HepG2 (cell line): ENCODE results near the gene LPO. TPM values are rescaled to one million over a fixed set of nuclear protein-coding genes. Genes with fewer than 3 reads are reported as not detected.

Experiments used
- AHR ChIP-seq: IDR thresholded peaks from 2 replicates; pipeline ENCODE4 v1.6.1; 2018; ENCODE audit warnings: missing genetic modification reagents, missing compliant biosample characterization
- CHD2 ChIP-seq: IDR thresholded peaks from 2 replicates; pipeline ENCODE4 v1.6.1; 2011; ENCODE audit warnings: low read depth, low read length, improper control_type of control experiment
- FOXA1 ChIP-seq, 2 experiments: fragments of 450-650 bp in 1 of 2; sonication (generic) in 1 of 2; formaldehyde crosslinking in 1 of 2; IDR thresholded peaks; 2 replicates each; pipeline versions ENCODE4 v1.4.0 to v1.6.1; 2016 to 2020; ENCODE audit warnings: missing genetic modification reagents in 1 of 2
- HNRNPLL ChIP-seq: fragments of 200-400 bp; formaldehyde crosslinking; IDR thresholded peaks from 2 replicates; pipeline ENCODE4 v1.6.1; 2017; ENCODE audit warnings: mild to moderate bottlenecking, low read depth, low read length; ENCODE audit not compliant: poor library complexity, severe bottlenecking
- MEIS1 ChIP-seq: sonication (generic); formaldehyde crosslinking; IDR thresholded peaks from 2 replicates; pipeline ENCODE4 v1.9.0; 2021; ENCODE audit warnings: mild to moderate bottlenecking, missing genetic modification reagents, moderate library complexity, borderline replicate concordance
- MXD4 ChIP-seq: IDR thresholded peaks from 2 replicates; pipeline ENCODE4 v1.6.1; 2016; ENCODE audit warnings: mild to moderate bottlenecking, missing biosample characterization, missing genetic modification reagents
- NFKBIZ ChIP-seq: IDR thresholded peaks from 2 replicates; pipeline ENCODE4 v1.6.1; 2018; ENCODE audit warnings: missing genetic modification reagents, missing compliant biosample characterization
- SKI ChIP-seq: fragments of 450-650 bp; IDR thresholded peaks from one replicate; pipeline ENCODE4 v1.6.1; 2018; ENCODE audit warnings: mild to moderate bottlenecking; ENCODE audit not compliant: partially characterized antibody
- SMYD3 ChIP-seq: sonication (generic); formaldehyde crosslinking; IDR thresholded peaks from 2 replicates; pipeline ENCODE4 v1.8.1; 2023; ENCODE audit warnings: mild to moderate bottlenecking, missing genetic modification reagents
- SPEN ChIP-seq: sonication (generic); formaldehyde crosslinking; IDR thresholded peaks from 2 replicates; pipeline ENCODE4 v1.5.1; 2020; ENCODE audit warnings: low read depth, mild to moderate bottlenecking, missing genetic modification reagents
- ZEB1 ChIP-seq: IDR thresholded peaks from 2 replicates; pipeline ENCODE4 v1.6.1; 2012; ENCODE audit warnings: mild to moderate bottlenecking, low read depth, inconsistent platforms; ENCODE audit not compliant: insufficient replicate concordance
- ZNF253 ChIP-seq: sonication (generic); formaldehyde crosslinking; IDR thresholded peaks from 2 replicates; pipeline ENCODE4 v1.8.0; 2022; ENCODE audit warnings: mild to moderate bottlenecking, missing genetic modification reagents, borderline replicate concordance
- ZNF274 ChIP-seq: sonication (generic); formaldehyde crosslinking; IDR thresholded peaks from 2 replicates; pipeline ENCODE4 v1.5.1; 2020; ENCODE audit warnings: mild to moderate bottlenecking, missing genetic modification reagents
- ZNF33A ChIP-seq: sonication (generic); formaldehyde crosslinking; IDR thresholded peaks from 2 replicates; pipeline ENCODE4 v1.5.1; 2020; ENCODE audit warnings: missing genetic modification reagents, mild to moderate bottlenecking, moderate library complexity, borderline replicate concordance
- ZNF343 ChIP-seq: sonication (generic); formaldehyde crosslinking; IDR thresholded peaks from 2 replicates; pipeline ENCODE4 v1.4.0; 2020; ENCODE audit warnings: mild to moderate bottlenecking, missing genetic modification reagents
- ZNF543 ChIP-seq: sonication (generic); formaldehyde crosslinking; IDR thresholded peaks from 2 replicates; pipeline ENCODE4 v1.4.0; 2020; ENCODE audit warnings: mild to moderate bottlenecking, missing genetic modification reagents
- ZNF605 ChIP-seq: sonication (generic); formaldehyde crosslinking; IDR thresholded peaks from 2 replicates; pipeline ENCODE4 v1.8.0; 2022; ENCODE audit warnings: mild to moderate bottlenecking, missing genetic modification reagents
- ZNF841 ChIP-seq: sonication (generic); formaldehyde crosslinking; IDR thresholded peaks from 2 replicates; pipeline ENCODE4 v1.8.1; 2023; ENCODE audit warnings: missing genetic modification reagents, borderline replicate concordance
- polyA plus RNA-seq, 8 experiments: library from polyadenylated mRNA; depleted of rRNA in 3 of 8; stranded (reverse) in 7 of 8; unstranded in 1 of 8; fragments of >200 nt; fragmentation: Illumina TruSeq in 4 of 8; extraction: Trizol in 4 of 8; gene quantifications; 2 replicates each; pipeline versions ENCODE4 v1.2.1 to v1.2.3, GENCODE V29; 2011 to 2016; ENCODE audit warnings: low read depth in 4 of 8, missing spikeins in 1 of 8, mixed read lengths in 1 of 8; ENCODE audit not compliant: insufficient read depth in 1 of 8
- total RNA-seq, 5 experiments: library from RNA; depleted of rRNA; stranded (reverse); fragments of >200 nt; fragmentation: Illumina TruSeq; extraction: Trizol; gene quantifications; 2 replicates each; pipeline ENCODE4 v1.2.3, GENCODE V29; 2016; ENCODE audit warnings: low read depth in 1 of 5
- TF ChIP-seq, protein P1 (sequence below): IDR thresholded peaks from 2 replicates; pipeline ENCODE4 v1.6.1; 2016
- TF ChIP-seq, protein P2 (sequence below): sonication (generic); formaldehyde crosslinking; IDR thresholded peaks from 2 replicates; pipeline ENCODE4 v1.5.0; 2020; ENCODE audit warnings: missing genetic modification reagents
- TF ChIP-seq, protein P3 (sequence below): sonication (generic); formaldehyde crosslinking; IDR thresholded peaks from 2 replicates; pipeline ENCODE4 v1.9.0; 2021; ENCODE audit warnings: missing genetic modification reagents, borderline replicate concordance
- TF ChIP-seq, protein P4 (sequence below): sonication (generic); formaldehyde crosslinking; IDR thresholded peaks from 2 replicates; pipeline ENCODE4 v1.5.1; 2020; ENCODE audit warnings: missing genetic modification reagents, mild to moderate bottlenecking, borderline replicate concordance
- TF ChIP-seq, protein P5 (sequence below): sonication (generic); formaldehyde crosslinking; IDR thresholded peaks from 2 replicates; pipeline ENCODE4 v1.8.0; 2022; ENCODE audit warnings: mild to moderate bottlenecking, missing genetic modification reagents

The LPO gene
- total and polyA plus RNA-seq, 2 of the 13 experiments (the other 11 are each of a cell fraction or from before 2014, with no cell fraction given): not detected

DNA sequence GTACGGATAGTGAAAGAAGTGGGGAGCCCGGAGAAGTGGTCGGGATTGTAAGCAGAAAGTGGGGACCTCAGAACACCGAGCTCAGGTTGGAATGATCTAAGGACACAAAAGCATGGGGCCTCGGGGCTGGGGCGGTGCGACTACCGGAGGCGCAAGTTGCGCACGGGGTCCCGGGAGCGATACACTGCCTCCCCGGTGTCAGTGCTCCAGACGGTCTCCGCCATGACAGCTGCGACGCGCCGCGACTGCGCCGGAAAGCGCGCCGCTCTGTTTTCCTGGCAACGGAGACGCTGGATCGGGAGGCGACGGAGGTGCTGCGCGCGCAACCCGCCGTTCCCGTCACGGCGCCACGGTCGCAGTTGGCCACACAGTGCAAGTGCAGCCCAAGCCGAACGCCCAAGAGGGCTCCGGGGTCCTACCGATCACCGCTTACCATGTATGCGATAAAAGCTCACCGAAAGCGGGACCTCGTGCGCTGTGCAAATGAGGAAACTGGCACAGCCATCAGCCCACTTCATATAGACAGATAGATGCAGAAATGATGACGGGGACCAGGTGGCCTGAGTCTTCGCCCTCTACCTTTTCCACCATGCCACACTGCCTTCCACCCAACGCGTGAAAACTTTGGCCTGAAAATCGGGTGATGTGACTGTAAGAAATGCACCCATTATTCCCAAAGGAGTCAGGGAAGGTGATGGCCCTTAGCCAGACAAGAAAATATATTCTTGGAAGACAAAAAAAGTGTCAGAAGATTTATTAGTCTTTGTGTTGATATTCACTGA lies 19.2 kb upstream of the LPO start, which contains the start of gene MKS1 (continued):
- no peak; the same call in 1 of the 2 replicates for TF ChIP-seq AHR (CRISPR knock-in tag)
- TF ChIP-seq, protein P1, sequence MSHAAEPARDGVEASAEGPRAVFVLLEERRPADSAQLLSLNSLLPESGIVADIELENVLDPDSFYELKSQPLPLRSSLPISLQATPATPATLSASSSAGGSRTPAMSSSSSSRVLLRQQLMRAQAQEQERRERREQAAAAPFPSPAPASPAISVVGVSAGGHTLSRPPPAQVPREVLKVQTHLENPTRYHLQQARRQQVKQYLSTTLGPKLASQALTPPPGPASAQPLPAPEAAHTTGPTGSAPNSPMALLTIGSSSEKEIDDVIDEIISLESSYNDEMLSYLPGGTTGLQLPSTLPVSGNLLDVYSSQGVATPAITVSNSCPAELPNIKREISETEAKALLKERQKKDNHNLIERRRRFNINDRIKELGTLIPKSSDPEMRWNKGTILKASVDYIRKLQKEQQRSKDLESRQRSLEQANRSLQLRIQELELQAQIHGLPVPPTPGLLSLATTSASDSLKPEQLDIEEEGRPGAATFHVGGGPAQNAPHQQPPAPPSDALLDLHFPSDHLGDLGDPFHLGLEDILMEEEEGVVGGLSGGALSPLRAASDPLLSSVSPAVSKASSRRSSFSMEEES (CRISPR knock-in tag): peak; percentile 68; the same call in 1 of the 2 replicates
- TF ChIP-seq MXD4 (CRISPR knock-in tag): peak; percentile 82
- peak; percentile 86; the same call in 1 of the 2 replicates for TF ChIP-seq SMYD3 (CRISPR knock-in tag)
- TF ChIP-seq HNRNPLL: peak; percentile 95
- TF ChIP-seq FOXA1 (IDR thresholded peaks at IDR 0.05): no peak
- TF ChIP-seq FOXA1 (CRISPR knock-in tag; IDR thresholded peaks at IDR 0.05): peak; percentile 22; the same call in 1 of the 2 replicates
- TF ChIP-seq, protein P2, sequence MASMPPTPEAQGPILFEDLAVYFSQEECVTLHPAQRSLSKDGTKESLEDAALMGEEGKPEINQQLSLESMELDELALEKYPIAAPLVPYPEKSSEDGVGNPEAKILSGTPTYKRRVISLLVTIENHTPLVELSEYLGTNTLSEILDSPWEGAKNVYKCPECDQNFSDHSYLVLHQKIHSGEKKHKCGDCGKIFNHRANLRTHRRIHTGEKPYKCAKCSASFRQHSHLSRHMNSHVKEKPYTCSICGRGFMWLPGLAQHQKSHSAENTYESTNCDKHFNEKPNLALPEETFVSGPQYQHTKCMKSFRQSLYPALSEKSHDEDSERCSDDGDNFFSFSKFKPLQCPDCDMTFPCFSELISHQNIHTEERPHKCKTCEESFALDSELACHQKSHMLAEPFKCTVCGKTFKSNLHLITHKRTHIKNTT (CRISPR knock-in tag): no peak
- no peak for TF ChIP-seq ZNF33A (CRISPR knock-in tag)
- TF ChIP-seq, protein P3, sequence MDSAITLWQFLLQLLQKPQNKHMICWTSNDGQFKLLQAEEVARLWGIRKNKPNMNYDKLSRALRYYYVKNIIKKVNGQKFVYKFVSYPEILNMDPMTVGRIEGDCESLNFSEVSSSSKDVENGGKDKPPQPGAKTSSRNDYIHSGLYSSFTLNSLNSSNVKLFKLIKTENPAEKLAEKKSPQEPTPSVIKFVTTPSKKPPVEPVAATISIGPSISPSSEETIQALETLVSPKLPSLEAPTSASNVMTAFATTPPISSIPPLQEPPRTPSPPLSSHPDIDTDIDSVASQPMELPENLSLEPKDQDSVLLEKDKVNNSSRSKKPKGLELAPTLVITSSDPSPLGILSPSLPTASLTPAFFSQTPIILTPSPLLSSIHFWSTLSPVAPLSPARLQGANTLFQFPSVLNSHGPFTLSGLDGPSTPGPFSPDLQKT: no peak
- TF ChIP-seq, protein P4, sequence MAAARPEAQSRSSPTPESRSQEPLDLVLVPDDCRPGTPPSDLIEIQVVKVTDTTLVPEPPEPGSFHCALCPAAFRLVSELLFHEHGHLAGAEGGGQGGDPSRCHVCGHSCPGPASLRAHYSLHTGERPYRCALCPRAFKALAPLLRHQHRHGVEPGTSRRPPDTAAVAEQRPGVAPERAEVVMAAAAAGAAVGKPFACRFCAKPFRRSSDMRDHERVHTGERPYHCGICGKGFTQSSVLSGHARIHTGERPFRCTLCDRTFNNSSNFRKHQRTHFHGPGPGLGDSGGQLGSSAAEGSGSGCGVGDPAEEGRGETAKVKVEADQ (CRISPR knock-in tag): peak; percentile 99
- TF ChIP-seq ZNF605 (CRISPR knock-in tag): peak; percentile 97
- TF ChIP-seq ZNF253: no peak
- TF ChIP-seq SKI: peak; percentile 50
- peak; percentile 61; the same call in 1 of the 2 replicates for TF ChIP-seq ZNF543 (CRISPR knock-in tag)
- TF ChIP-seq, protein P5, sequence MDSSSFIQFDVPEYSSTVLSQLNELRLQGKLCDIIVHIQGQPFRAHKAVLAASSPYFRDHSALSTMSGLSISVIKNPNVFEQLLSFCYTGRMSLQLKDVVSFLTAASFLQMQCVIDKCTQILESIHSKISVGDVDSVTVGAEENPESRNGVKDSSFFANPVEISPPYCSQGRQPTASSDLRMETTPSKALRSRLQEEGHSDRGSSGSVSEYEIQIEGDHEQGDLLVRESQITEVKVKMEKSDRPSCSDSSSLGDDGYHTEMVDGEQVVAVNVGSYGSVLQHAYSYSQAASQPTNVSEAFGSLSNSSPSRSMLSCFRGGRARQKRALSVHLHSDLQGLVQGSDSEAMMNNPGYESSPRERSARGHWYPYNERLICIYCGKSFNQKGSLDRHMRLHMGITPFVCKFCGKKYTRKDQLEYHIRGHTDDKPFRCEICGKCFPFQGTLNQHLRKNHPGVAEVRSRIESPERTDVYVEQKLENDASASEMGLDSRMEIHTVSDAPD (CRISPR knock-in tag): peak; percentile 13; the same call in 1 of the 2 replicates
- peak; percentile 97 for TF ChIP-seq MEIS1
- no peak for TF ChIP-seq CHD2
- no peak for TF ChIP-seq ZNF841
- no peak for TF ChIP-seq ZEB1
- no peak; the same call in none of the 2 replicates for TF ChIP-seq ZNF343 (CRISPR knock-in tag)
- TF ChIP-seq ZNF274 (CRISPR knock-in tag): peak; percentile 79
- peak; percentile 91 for TF ChIP-seq SPEN (CRISPR knock-in tag)
- peak; percentile 75 for TF ChIP-seq NFKBIZ (CRISPR knock-in tag)
